HepG2 (cell line): Measurements from ENCODE around the gene FRMD8. TPM values are rescaled to one million over a fixed set of nuclear protein-coding genes. Genes with fewer than 3 reads are reported as not detected.

Source experiments
- DMTF1 ChIP-seq: sonication (generic); formaldehyde crosslinking; IDR thresholded peaks from 2 replicates; pipeline ENCODE4 v1.4.0; 2020; ENCODE audit warnings: mild to moderate bottlenecking, missing genetic modification reagents
- JUNB ChIP-seq: sonication (generic); formaldehyde crosslinking; IDR thresholded peaks from 2 replicates; pipeline ENCODE4 v1.8.0; 2022; ENCODE audit warnings: missing genetic modification reagents, mild to moderate bottlenecking, borderline replicate concordance
- STAT6 ChIP-seq: sonication (generic); formaldehyde crosslinking; IDR thresholded peaks from 2 replicates; pipeline ENCODE4 v1.4.0; 2020; ENCODE audit warnings: missing genetic modification reagents, mild to moderate bottlenecking, borderline replicate concordance
- TBL1XR1 ChIP-seq: fragments of 150-350 bp; IDR thresholded peaks from 2 replicates; pipeline ENCODE4 v1.6.1; 2014; ENCODE audit warnings: borderline replicate concordance, low read length; ENCODE audit not compliant: partially characterized antibody
- ZBTB42 ChIP-seq: sonication (generic); formaldehyde crosslinking; IDR thresholded peaks from 2 replicates; pipeline ENCODE4 v1.5.0; 2020; ENCODE audit warnings: mild to moderate bottlenecking, missing genetic modification reagents
- ZNF160 ChIP-seq: sonication (generic); formaldehyde crosslinking; IDR thresholded peaks from 2 replicates; pipeline ENCODE4 v1.8.0; 2022; ENCODE audit warnings: mild to moderate bottlenecking, inconsistent platforms, missing genetic modification reagents
- ZNF572 ChIP-seq: sonication (generic); formaldehyde crosslinking; IDR thresholded peaks from 2 replicates; pipeline ENCODE4 v1.5.1; 2020; ENCODE audit warnings: mild to moderate bottlenecking, missing genetic modification reagents
- ZNF747 ChIP-seq: sonication (generic); formaldehyde crosslinking; IDR thresholded peaks from 2 replicates; pipeline ENCODE4 v1.8.1; 2023; ENCODE audit warnings: missing genetic modification reagents, mild to moderate bottlenecking, borderline replicate concordance
- polyA plus RNA-seq, 8 experiments: library from polyadenylated mRNA; depleted of rRNA in 3 of 8; stranded (reverse) in 7 of 8; unstranded in 1 of 8; fragments of >200 nt; fragmentation: Illumina TruSeq in 4 of 8; extraction: Trizol in 4 of 8; gene quantifications; 2 replicates each; pipeline versions ENCODE4 v1.2.1 to v1.2.3, GENCODE V29; 2011 to 2016; ENCODE audit warnings: low read depth in 4 of 8, missing spikeins in 1 of 8, mixed read lengths in 1 of 8; ENCODE audit not compliant: insufficient read depth in 1 of 8
- total RNA-seq, 5 experiments: library from RNA; depleted of rRNA; stranded (reverse); fragments of >200 nt; fragmentation: Illumina TruSeq; extraction: Trizol; gene quantifications; 2 replicates each; pipeline ENCODE4 v1.2.3, GENCODE V29; 2016; ENCODE audit warnings: low read depth in 1 of 5
- TF ChIP-seq, protein P1 (sequence below): sonication (generic); formaldehyde crosslinking; IDR thresholded peaks from 2 replicates; pipeline ENCODE4 v1.4.0; 2020; ENCODE audit warnings: mild to moderate bottlenecking, missing genetic modification reagents
- TF ChIP-seq, protein P2 (sequence below): sonication (generic); formaldehyde crosslinking; IDR thresholded peaks from one replicate; pipeline ENCODE4 v1.5.1; 2020; ENCODE audit warnings: mild to moderate bottlenecking, missing genetic modification reagents; ENCODE audit errors: not compliant biosample characterization

The FRMD8 gene
- total and polyA plus RNA-seq, 2 of the 13 experiments (the other 11 are each of a cell fraction or from before 2014, with no cell fraction given): 5.8 to 20.6 TPM

DNA sequence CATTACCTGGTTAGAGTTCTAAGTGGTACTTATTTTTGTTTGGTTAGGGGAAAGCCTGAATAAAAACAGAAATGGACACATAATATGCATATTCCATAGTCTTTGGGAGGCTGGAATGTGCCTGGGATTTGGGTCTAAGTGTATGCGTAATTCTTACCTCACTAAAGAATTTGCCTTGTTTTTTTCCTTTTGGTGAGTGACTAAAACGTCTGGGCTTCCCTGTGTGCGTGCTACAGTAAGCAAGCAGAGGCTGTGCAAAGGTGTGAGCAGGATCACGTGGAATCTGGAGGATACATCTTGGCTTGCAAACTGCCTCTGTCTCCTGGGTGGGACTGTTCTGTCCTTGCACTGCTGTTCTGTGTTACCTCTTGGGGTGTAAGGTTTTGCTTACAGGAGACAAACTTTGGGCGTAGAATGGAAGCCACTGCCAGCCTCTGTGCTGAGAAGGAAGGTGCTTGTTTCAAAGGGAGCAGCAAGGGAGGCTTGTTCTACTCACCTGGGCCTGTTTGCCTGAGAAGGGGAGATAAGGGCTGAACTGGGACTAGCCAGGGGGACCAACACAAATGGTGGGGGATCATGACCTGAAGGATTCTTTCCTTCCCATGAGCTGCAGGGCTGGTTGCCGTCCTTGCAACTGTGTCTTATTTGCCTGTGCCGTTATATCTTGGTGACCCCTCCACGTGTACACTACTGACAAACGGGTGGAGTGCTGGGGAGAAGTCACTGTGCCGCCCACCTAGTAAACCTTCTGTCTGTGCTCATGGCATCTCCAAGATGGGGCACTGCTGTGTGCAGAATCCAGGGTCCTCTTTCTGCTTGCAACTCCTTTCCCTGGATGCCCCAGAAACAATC, 40.6 kb downstream of the FRMD8 start (continued):
- TF ChIP-seq JUNB (CRISPR knock-in tag): no peak
- TF ChIP-seq ZNF160 (CRISPR knock-in tag): peak; percentile 6; the same call in 1 of the 2 replicates
- no peak for TF ChIP-seq ZNF572
- TF ChIP-seq STAT6 (CRISPR knock-in tag): 0 out of 2 replicates have a peak, but pooled peaks have one; percentile 62
- TF ChIP-seq, protein P1, sequence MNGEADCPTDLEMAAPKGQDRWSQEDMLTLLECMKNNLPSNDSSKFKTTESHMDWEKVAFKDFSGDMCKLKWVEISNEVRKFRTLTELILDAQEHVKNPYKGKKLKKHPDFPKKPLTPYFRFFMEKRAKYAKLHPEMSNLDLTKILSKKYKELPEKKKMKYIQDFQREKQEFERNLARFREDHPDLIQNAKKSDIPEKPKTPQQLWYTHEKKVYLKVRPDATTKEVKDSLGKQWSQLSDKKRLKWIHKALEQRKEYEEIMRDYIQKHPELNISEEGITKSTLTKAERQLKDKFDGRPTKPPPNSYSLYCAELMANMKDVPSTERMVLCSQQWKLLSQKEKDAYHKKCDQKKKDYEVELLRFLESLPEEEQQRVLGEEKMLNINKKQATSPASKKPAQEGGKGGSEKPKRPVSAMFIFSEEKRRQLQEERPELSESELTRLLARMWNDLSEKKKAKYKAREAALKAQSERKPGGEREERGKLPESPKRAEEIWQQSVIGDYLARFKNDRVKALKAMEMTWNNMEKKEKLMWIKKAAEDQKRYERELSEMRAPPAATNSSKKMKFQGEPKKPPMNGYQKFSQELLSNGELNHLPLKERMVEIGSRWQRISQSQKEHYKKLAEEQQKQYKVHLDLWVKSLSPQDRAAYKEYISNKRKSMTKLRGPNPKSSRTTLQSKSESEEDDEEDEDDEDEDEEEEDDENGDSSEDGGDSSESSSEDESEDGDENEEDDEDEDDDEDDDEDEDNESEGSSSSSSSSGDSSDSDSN: peak; percentile 53
- no peak for TF ChIP-seq ZNF747
- peak; percentile 10 for TF ChIP-seq TBL1XR1
- no peak for TF ChIP-seq DMTF1 (CRISPR knock-in tag)
- TF ChIP-seq, protein P2, sequence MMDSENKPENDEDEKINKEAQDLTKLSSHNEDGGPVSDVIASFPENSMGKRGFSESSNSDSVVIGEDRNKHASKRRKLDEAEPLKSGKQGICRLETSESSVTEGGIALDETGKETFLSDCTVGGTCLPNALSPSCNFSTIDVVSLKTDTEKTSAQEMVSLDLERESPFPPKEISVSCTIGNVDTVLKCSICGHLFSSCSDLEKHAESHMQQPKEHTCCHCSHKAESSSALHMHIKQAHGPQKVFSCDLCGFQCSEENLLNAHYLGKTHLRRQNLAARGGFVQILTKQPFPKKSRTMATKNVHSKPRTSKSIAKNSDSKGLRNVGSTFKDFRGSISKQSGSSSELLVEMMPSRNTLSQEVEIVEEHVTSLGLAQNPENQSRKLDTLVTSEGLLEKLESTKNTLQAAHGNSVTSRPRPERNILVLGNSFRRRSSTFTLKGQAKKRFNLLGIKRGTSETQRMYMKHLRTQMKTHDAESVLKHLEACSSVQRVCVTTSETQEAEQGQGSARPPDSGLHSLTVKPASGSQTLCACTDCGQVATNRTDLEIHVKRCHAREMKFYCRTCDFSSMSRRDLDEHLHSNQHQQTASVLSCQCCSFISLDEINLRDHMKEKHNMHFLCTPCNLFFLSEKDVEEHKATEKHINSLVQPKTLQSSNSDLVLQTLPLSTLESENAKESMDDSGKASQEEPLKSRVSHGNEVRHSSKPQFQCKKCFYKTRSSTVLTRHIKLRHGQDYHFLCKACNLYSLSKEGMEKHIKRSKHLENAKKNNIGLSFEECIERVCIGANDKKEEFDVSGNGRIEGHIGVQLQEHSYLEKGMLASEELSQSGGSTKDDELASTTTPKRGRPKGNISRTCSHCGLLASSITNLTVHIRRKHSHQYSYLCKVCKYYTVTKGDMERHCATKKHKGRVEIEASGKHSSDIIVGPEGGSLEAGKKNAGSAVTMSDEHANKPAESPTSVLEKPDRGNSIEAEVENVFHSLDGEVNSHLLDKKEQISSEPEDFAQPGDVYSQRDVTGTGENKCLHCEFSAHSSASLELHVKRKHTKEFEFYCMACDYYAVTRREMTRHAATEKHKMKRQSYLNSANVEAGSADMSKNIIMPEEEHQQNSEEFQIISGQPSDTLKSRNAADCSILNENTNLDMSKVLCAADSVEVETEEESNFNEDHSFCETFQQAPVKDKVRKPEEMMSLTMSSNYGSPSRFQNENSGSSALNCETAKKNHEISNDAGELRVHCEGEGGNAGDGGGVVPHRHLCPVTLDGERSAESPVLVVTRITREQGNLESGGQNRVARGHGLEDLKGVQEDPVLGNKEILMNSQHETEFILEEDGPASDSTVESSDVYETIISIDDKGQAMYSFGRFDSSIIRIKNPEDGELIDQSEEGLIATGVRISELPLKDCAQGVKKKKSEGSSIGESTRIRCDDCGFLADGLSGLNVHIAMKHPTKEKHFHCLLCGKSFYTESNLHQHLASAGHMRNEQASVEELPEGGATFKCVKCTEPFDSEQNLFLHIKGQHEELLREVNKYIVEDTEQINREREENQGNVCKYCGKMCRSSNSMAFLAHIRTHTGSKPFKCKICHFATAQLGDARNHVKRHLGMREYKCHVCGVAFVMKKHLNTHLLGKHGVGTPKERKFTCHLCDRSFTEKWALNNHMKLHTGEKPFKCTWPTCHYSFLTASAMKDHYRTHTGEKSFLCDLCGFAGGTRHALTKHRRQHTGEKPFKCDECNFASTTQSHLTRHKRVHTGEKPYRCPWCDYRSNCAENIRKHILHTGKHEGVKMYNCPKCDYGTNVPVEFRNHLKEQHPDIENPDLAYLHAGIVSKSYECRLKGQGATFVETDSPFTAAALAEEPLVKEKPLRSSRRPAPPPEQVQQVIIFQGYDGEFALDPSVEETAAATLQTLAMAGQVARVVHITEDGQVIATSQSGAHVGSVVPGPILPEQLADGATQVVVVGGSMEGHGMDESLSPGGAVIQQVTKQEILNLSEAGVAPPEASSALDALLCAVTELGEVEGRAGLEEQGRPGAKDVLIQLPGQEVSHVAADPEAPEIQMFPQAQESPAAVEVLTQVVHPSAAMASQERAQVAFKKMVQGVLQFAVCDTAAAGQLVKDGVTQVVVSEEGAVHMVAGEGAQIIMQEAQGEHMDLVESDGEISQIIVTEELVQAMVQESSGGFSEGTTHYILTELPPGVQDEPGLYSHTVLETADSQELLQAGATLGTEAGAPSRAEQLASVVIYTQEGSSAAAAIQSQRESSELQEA: no peak
- no peak for TF ChIP-seq ZBTB42 (CRISPR knock-in tag)
